H1 (cell line): Measurements from ENCODE around the gene PBX1. TPM values are rescaled to one million over a fixed set of nuclear protein-coding genes. Genes with fewer than 3 reads are reported as not detected.

Experiments
- ASH2L ChIP-seq: fragments of 200-600, 300-600 bp; sonication (generic); IDR thresholded peaks from one replicate; pipeline ENCODE4 v1.7.1; 2017; ENCODE audit warnings: low read length
- ATF3 ChIP-seq: IDR thresholded peaks from 2 replicates; pipeline ENCODE4 v1.6.1; 2011; ENCODE audit warnings: low read depth, mild to moderate bottlenecking, low read length; ENCODE audit not compliant: insufficient read depth
- E2F6 ChIP-seq: IDR thresholded peaks from 2 replicates; pipeline ENCODE4 v1.6.1; 2012; ENCODE audit warnings: inconsistent platforms
- GABPA ChIP-seq: IDR thresholded peaks from 2 replicates; pipeline ENCODE4 v1.6.1; 2011; ENCODE audit warnings: mild to moderate bottlenecking, low read length, moderate library complexity, borderline replicate concordance; ENCODE audit not compliant: insufficient read depth
- HDAC2 ChIP-seq, 2 experiments: fragments of 300-600 bp in 1 of 2; sonication (generic) in 1 of 2; IDR thresholded peaks; 2 replicates each; pipeline ENCODE4 v1.6.1; 2011 to 2012; ENCODE audit warnings: low read depth in 2 of 2, low read length in 2 of 2, mild to moderate bottlenecking in 2 of 2, moderate library complexity in 2 of 2, borderline replicate concordance in 1 of 2, inconsistent platforms in 1 of 2
- NANOG ChIP-seq: IDR thresholded peaks from 2 replicates; pipeline ENCODE4 v1.6.1; 2011; ENCODE audit warnings: low read length, low read depth, mild to moderate bottlenecking, inconsistent platforms; ENCODE audit not compliant: insufficient read depth, poor library complexity, severe bottlenecking
- RBBP5 ChIP-seq: IDR thresholded peaks from 2 replicates; pipeline ENCODE4 v1.7.1; 2012; ENCODE audit warnings: low read depth, mild to moderate bottlenecking, inconsistent platforms, low read length, moderate library complexity, borderline replicate concordance
- SUZ12 ChIP-seq: fragments of 200-600 bp; sonication (generic); IDR thresholded peaks from 2 replicates; pipeline ENCODE4 v1.6.1; 2012; ENCODE audit warnings: mild to moderate bottlenecking, inconsistent platforms, low read length, moderate library complexity, mixed read lengths
- TAF7 ChIP-seq: optimal IDR thresholded peaks from 2 replicates; pipeline ENCODE3; 2011; ENCODE audit warnings: low read depth, mild to moderate bottlenecking, inconsistent platforms, low read length, moderate library complexity, borderline replicate concordance
- polyA plus RNA-seq, 7 experiments: library from polyadenylated mRNA; depleted of rRNA in 3 of 7; stranded (reverse) in 5 of 7; unstranded in 2 of 7; fragments of >200 nt in 5 of 7; fragments of 200-250 nt in 2 of 7; gene quantifications; 1 replicate in 5 of 7; 2 replicates in 1 of 7; 4 replicates in 1 of 7; pipeline versions ENCODE4 v1.2.1 to v1.2.3, GENCODE V29; 2011 to 2013; ENCODE audit warnings: missing spikeins in 2 of 7, mixed read lengths in 2 of 7
- total RNA-seq: library from RNA; stranded (reverse); fragmentation: NEBNext Ultra II Directional; extraction: Animal tissue kit (Norgen Biotek cat#: 25700); gene quantifications from 2 replicates; pipeline ENCODE4 v1.2.1, GENCODE V29; 2021
- TF ChIP-seq, protein P1 (sequence below): IDR thresholded peaks from 2 replicates; pipeline ENCODE4 v1.6.1; 2011; ENCODE audit warnings: low read length, improper control_type of control experiment

Gene PBX1
- total and polyA plus RNA-seq, 2 of the 8 experiments (the other 6 are each of a cell fraction or from before 2014, with no cell fraction given) = 87.4 to 124 TPM

DNA sequence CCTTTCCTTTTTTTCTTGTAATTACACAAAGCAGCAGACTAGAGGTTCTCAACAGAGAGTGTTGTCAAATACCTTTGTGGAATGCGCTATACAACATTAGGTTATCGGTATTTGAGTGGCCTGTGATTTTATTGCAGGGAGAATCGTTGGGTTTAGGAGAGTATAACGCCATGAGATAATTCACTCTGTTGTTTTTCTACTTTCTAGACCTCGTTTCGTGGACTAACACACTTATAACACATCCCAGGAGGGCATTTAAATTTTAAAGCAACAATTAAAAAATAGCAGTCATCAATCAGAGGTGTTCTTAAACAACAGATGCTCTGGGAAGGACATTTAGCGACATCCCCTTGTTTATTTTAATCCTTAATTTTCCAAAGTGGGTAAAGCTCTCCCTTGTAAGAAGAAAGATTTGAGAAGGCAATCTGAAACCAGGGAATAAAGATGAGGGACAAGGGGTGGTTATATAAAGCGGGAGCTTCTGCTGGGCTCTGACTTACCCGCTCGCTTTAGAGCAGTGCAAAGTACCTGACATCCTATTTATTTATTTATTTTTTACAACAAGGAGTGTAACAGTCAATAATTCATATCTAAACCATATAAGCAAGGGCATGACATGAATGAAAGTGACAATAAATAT, 4.9 kb downstream of the PBX1 start (continued):
- TF ChIP-seq NANOG = no peak
- no peak for TF ChIP-seq RBBP5
- no peak for TF ChIP-seq ASH2L
- no peak for TF ChIP-seq E2F6
- TF ChIP-seq, protein P1, sequence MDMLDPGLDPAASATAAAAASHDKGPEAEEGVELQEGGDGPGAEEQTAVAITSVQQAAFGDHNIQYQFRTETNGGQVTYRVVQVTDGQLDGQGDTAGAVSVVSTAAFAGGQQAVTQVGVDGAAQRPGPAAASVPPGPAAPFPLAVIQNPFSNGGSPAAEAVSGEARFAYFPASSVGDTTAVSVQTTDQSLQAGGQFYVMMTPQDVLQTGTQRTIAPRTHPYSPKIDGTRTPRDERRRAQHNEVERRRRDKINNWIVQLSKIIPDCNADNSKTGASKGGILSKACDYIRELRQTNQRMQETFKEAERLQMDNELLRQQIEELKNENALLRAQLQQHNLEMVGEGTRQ = no peak
- no peak for TF ChIP-seq SUZ12
- no peak for TF ChIP-seq TAF7
- no peak for TF ChIP-seq HDAC2 (IDR thresholded peaks at IDR 0.05; ENCODE audit: borderline replicate concordance in 1 of 2, low read depth in 2 of 2, low read length in 2 of 2)
- no peak for TF ChIP-seq GABPA
- no peak for TF ChIP-seq ATF3
- TF ChIP-seq, all 59 proteins: peak for 0
